Measurements from ENCODE around the gene CCM2L. TPM values are rescaled to one million over a fixed set of nuclear protein-coding genes. Genes with fewer than 3 reads are reported as not detected.

Gene CCM2L
- total and polyA plus RNA-seq, 10 of the 15 experiments (the other 5 are each of a cell fraction or from before 2014, with no cell fraction given): not detected

DNA sequence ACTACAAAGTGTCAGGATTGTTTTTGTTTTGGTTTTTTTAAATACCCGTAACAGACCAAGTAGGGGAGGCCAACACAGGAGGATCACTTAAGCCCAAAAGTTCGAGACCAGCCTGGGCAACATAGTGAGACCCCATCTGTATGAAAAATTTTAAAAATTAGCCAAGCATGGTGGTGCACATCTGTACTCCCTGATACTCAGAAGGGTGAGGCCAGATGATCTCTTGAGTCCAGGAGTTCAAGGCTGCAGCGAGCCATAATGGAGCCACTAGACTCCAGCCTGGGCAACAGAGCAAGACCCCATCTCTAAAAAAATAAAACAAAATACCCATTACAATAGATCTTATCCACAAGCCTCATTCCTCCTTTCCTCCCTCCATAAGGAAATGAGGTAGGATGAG is 70.5 kb downstream of the CCM2L start:
- ChIA-PET SMC1A (ENCODE audit: uncharacterized antibody, unreplicated experiment) (interaction anchor here (1.2 to 4.5 kb wide), 3 partner anchors 10 to 46 kb away, joined by 3 to 25 read pairs (median 21); partner anchors contain the start of gene TM9SF4), RAD21 (ENCODE audit: unreplicated experiment) (interaction anchor here (2.1 to 5.3 kb wide), 3 partner anchors 9 to 46 kb away, joined by 8 to 19 read pairs (median 12); no protein-coding TSS in a partner anchor), CTCF (interaction anchor here (1.1 to 5.6 kb wide), 4 partner anchors 11 to 58 kb away, joined by 3 to 36 read pairs (median 14); no protein-coding TSS in a partner anchor), POLR2A (no interaction called here)
- H4K20me1 ChIP-seq (ENCODE audit: control insufficient read depth, insufficient read depth): no peaks in the 10 kb centered on the region
- no peak overlapping the region for H2AFZ ChIP-seq (ENCODE audit: control insufficient read depth, low read depth, low read length)
- no peaks in the 10 kb centered on the region for H3K4me1 ChIP-seq (ENCODE audit: control insufficient read depth, insufficient read depth, low read length)
- H3K27me3 ChIP-seq (replicated peaks in 1 of 2; ENCODE audit: control insufficient read depth in 2 of 2, insufficient read depth in 2 of 2, low read length in 1 of 2): no peaks in the 10 kb centered on the region
- H3K36me3 ChIP-seq (ENCODE audit: control insufficient read depth in 2 of 2, insufficient read depth in 2 of 2, low read length in 1 of 2): 0 out of 4 replicates have a peak, but pooled peaks cover 0 to 2% of the 10 kb centered on the region in 2 experiments
- no peak overlapping the region for H3K4me3 ChIP-seq
- WGBS (ENCODE audit: insufficient coverage, insufficient replicate concordance, low lambda C conversion rate, missing lambda C conversion rate): 32% methylated on average over 3 of the region's 3 CpGs
- no TSS peak for BruUV-seq (replicated peaks)
- intact Hi-C loops (cut with micrococcal nuclease; ENCODE audit: unreplicated experiment): no loop called here
- ATAC-seq: no peak
- no peak overlapping the region for H3K27ac ChIP-seq (ENCODE audit: control insufficient read depth, insufficient read depth)
- no peaks in the 10 kb centered on the region for H3K9me3 ChIP-seq (replicated peaks; ENCODE audit: control insufficient read depth, insufficient read depth, low read length)
- H3K4me2 ChIP-seq (ENCODE audit: control insufficient read depth, insufficient read depth): no peak overlapping the region
- H3K79me2 ChIP-seq (ENCODE audit: control insufficient read depth, insufficient read depth, low read length): no peaks in the 10 kb centered on the region
- no peak for FAIRE-seq
- no peak for DNase-seq (ENCODE audit: low read depth, low spot score)
- in situ Hi-C loops (cut with MboI): no loop called here
- no peak overlapping the region for H3K9ac ChIP-seq (ENCODE audit: control insufficient read depth, insufficient read depth, low read length)
- TF ChIP-seq HDGF (IDR thresholded peaks at IDR 0.05) (no peak), YBX1 (IDR thresholded peaks at IDR 0.05) (no peak), HDAC6 (IDR thresholded peaks at IDR 0.05; ENCODE audit: unreplicated experiment) (no peak), ZNF217 (IDR thresholded peaks at IDR 0.05) (no peak), SMC3 (IDR thresholded peaks at IDR 0.05; ENCODE audit: borderline replicate concordance, low read length) (no peak), ZBTB33 (IDR thresholded peaks at IDR 0.05) (no peak)
- TF ChIP-seq, protein P1, sequence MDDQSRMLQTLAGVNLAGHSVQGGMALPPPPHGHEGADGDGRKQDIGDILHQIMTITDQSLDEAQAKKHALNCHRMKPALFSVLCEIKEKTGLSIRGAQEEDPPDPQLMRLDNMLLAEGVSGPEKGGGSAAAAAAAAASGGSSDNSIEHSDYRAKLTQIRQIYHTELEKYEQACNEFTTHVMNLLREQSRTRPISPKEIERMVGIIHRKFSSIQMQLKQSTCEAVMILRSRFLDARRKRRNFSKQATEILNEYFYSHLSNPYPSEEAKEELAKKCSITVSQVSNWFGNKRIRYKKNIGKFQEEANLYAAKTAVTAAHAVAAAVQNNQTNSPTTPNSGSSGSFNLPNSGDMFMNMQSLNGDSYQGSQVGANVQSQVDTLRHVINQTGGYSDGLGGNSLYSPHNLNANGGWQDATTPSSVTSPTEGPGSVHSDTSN (IDR thresholded peaks at IDR 0.05; ENCODE audit: insufficient replicate concordance, low read depth, low read length): no peak

Small RNA genes lying within 50 kb of the gene (small RNA-seq; reads per million reads assigned to genes)
- gene RNA5SP481 (0.39 reads per million, percentile 3 among the genes with 10 or more reads in this experiment), gene RNA5SP482 (0.31 reads per million)

Other genes starting within 250 kb of the CCM2L start
Only the 7 nearest of the 10 such genes appear.
- gene FOXS1, start 164.8 kb upstream of the CCM2L start, total RNA-seq (2014; rRNA removed): not detected in 2 replicates
- gene FOXS1, start 164.8 kb upstream of the CCM2L start, total RNA-seq (2014; rRNA removed; fragmentation: Illumina TruSeq; extraction: Trizol): not detected in 2 replicates
- not detected in 2 replicates for gene FOXS1, start 164.8 kb upstream of the CCM2L start, total RNA-seq (2021)
- not detected in 2 replicates for gene FOXS1, start 164.8 kb upstream of the CCM2L start, polyA plus RNA-seq (2011; rRNA removed)
- gene FOXS1, start 164.8 kb upstream of the CCM2L start, polyA plus RNA-seq (2014; fragmentation: Illumina TruSeq; extraction: Trizol): not detected in 2 replicates
- not detected for gene FOXS1, start 164.8 kb upstream of the CCM2L start, polyA plus RNA-seq (2014; fragmentation: Nextera tagmentation; extraction: Ambion mirVana)
- not detected in 2 replicates for gene FOXS1, start 164.8 kb upstream of the CCM2L start, polyA plus RNA-seq (2014; rRNA removed)
- gene FOXS1, start 164.8 kb upstream of the CCM2L start, polyA plus RNA-seq (2016; fragmentation: Nextera tagmentation; extraction: Ambion mirVana): not detected
- 1.4 and 3.0 TPM in 2 replicates for gene DUSP15, start 139.9 kb upstream of the CCM2L start, total RNA-seq (2014; rRNA removed)
- gene DUSP15, start 139.9 kb upstream of the CCM2L start, total RNA-seq (2014; rRNA removed; fragmentation: Illumina TruSeq; extraction: Trizol): 0.67 and 0.83 TPM in 2 replicates
- gene DUSP15, start 139.9 kb upstream of the CCM2L start, total RNA-seq (2021): 2.5 and 3.2 TPM in 2 replicates
- gene DUSP15, start 139.9 kb upstream of the CCM2L start, polyA plus RNA-seq (2011; rRNA removed): 0.89 and 1.8 TPM in 2 replicates
- gene DUSP15, start 139.9 kb upstream of the CCM2L start, polyA plus RNA-seq (2014; fragmentation: Illumina TruSeq; extraction: Trizol): 0.22 TPM in 1 of 2 replicates, not detected in the other
- gene DUSP15, start 139.9 kb upstream of the CCM2L start, polyA plus RNA-seq (2014; fragmentation: Nextera tagmentation; extraction: Ambion mirVana): under 1 TPM in 1 of 2 experiments, not detected in 1; 0.06 TPM
- gene DUSP15, start 139.9 kb upstream of the CCM2L start, polyA plus RNA-seq (2014; rRNA removed): 2.4 and 3.0 TPM in 2 replicates
- gene DUSP15, start 139.9 kb upstream of the CCM2L start, polyA plus RNA-seq (2016; fragmentation: Nextera tagmentation; extraction: Ambion mirVana): under 1 TPM; 0.16 to 0.33 TPM
- 0.17 TPM in 1 of 2 replicates, not detected in the other for gene TTLL9, start 139.8 kb upstream of the CCM2L start, total RNA-seq (2014; rRNA removed)
- 0.04 and 0.09 TPM in 2 replicates for gene TTLL9, start 139.8 kb upstream of the CCM2L start, total RNA-seq (2014; rRNA removed; fragmentation: Illumina TruSeq; extraction: Trizol)
- gene TTLL9, start 139.8 kb upstream of the CCM2L start, total RNA-seq (2021): 0.08 and 0.21 TPM in 2 replicates
- gene TTLL9, start 139.8 kb upstream of the CCM2L start, polyA plus RNA-seq (2011; rRNA removed): 0.62 and 0.77 TPM in 2 replicates
- gene TTLL9, start 139.8 kb upstream of the CCM2L start, polyA plus RNA-seq (2014; fragmentation: Illumina TruSeq; extraction: Trizol): 0.14 and 0.15 TPM in 2 replicates
- gene TTLL9, start 139.8 kb upstream of the CCM2L start, polyA plus RNA-seq (2014; fragmentation: Nextera tagmentation; extraction: Ambion mirVana): under 1 TPM in 1 of 2 experiments, not detected in 1; 0.03 TPM
- 0.14 and 0.22 TPM in 2 replicates for gene TTLL9, start 139.8 kb upstream of the CCM2L start, polyA plus RNA-seq (2014; rRNA removed)
- gene TTLL9, start 139.8 kb upstream of the CCM2L start, polyA plus RNA-seq (2016; fragmentation: Nextera tagmentation; extraction: Ambion mirVana): under 1 TPM in 1 of 2 experiments, not detected in 1; 0.08 TPM
- 13.1 and 16.4 TPM in 2 replicates for gene PDRG1, start 58.4 kb upstream of the CCM2L start, total RNA-seq (2014; rRNA removed)
- 10.4 and 11.1 TPM in 2 replicates for gene PDRG1, start 58.4 kb upstream of the CCM2L start, total RNA-seq (2014; rRNA removed; fragmentation: Illumina TruSeq; extraction: Trizol)
- 20.9 and 21.4 TPM in 2 replicates for gene PDRG1, start 58.4 kb upstream of the CCM2L start, total RNA-seq (2021)
- gene PDRG1, start 58.4 kb upstream of the CCM2L start, polyA plus RNA-seq (2011; rRNA removed): 18.6 and 25.6 TPM in 2 replicates
- gene PDRG1, start 58.4 kb upstream of the CCM2L start, polyA plus RNA-seq (2014; fragmentation: Illumina TruSeq; extraction: Trizol): 13.2 and 17.9 TPM in 2 replicates
- gene PDRG1, start 58.4 kb upstream of the CCM2L start, polyA plus RNA-seq (2014; fragmentation: Nextera tagmentation; extraction: Ambion mirVana): 10 to 100 TPM; 34.1 to 55.8 TPM
- gene PDRG1, start 58.4 kb upstream of the CCM2L start, polyA plus RNA-seq (2014; rRNA removed): 20.1 and 21.6 TPM in 2 replicates
- gene PDRG1, start 58.4 kb upstream of the CCM2L start, polyA plus RNA-seq (2016; fragmentation: Nextera tagmentation; extraction: Ambion mirVana): 10 to 100 TPM; 30.5 to 32.9 TPM
- gene XKR7, start 42.3 kb upstream of the CCM2L start, total RNA-seq (2014; rRNA removed): under 0.01 TPM in 1 of 2 replicates, not detected in the other
- not detected in 2 replicates for gene XKR7, start 42.3 kb upstream of the CCM2L start, total RNA-seq (2014; rRNA removed; fragmentation: Illumina TruSeq; extraction: Trizol)
- not detected in 2 replicates for gene XKR7, start 42.3 kb upstream of the CCM2L start, total RNA-seq (2021)
- not detected in 2 replicates for gene XKR7, start 42.3 kb upstream of the CCM2L start, polyA plus RNA-seq (2011; rRNA removed)
- not detected in 2 replicates for gene XKR7, start 42.3 kb upstream of the CCM2L start, polyA plus RNA-seq (2014; fragmentation: Illumina TruSeq; extraction: Trizol)
- not detected for gene XKR7, start 42.3 kb upstream of the CCM2L start, polyA plus RNA-seq (2014; fragmentation: Nextera tagmentation; extraction: Ambion mirVana)
- gene XKR7, start 42.3 kb upstream of the CCM2L start, polyA plus RNA-seq (2014; rRNA removed): not detected in 2 replicates
- not detected for gene XKR7, start 42.3 kb upstream of the CCM2L start, polyA plus RNA-seq (2016; fragmentation: Nextera tagmentation; extraction: Ambion mirVana)
- gene HCK, start 41.8 kb downstream of the CCM2L start, total RNA-seq (2014; rRNA removed): 30.2 and 30.3 TPM in 2 replicates
- gene HCK, start 41.8 kb downstream of the CCM2L start, total RNA-seq (2014; rRNA removed; fragmentation: Illumina TruSeq; extraction: Trizol): 20.5 TPM in 2 replicates
- gene HCK, start 41.8 kb downstream of the CCM2L start, total RNA-seq (2021): 20.1 and 21.0 TPM in 2 replicates
- gene HCK, start 41.8 kb downstream of the CCM2L start, polyA plus RNA-seq (2011; rRNA removed): 1.5 and 3.0 TPM in 2 replicates
- 22.5 and 25.2 TPM in 2 replicates for gene HCK, start 41.8 kb downstream of the CCM2L start, polyA plus RNA-seq (2014; fragmentation: Illumina TruSeq; extraction: Trizol)
- gene HCK, start 41.8 kb downstream of the CCM2L start, polyA plus RNA-seq (2014; fragmentation: Nextera tagmentation; extraction: Ambion mirVana): 1 to 10 TPM; 1.3 to 2.1 TPM
- gene HCK, start 41.8 kb downstream of the CCM2L start, polyA plus RNA-seq (2014; rRNA removed): 25.0 and 26.7 TPM in 2 replicates
- gene HCK, start 41.8 kb downstream of the CCM2L start, polyA plus RNA-seq (2016; fragmentation: Nextera tagmentation; extraction: Ambion mirVana): 10 to 100 TPM; 16.5 to 16.8 TPM
- 19.9 and 24.5 TPM in 2 replicates for gene TM9SF4, start 99.3 kb downstream of the CCM2L start, total RNA-seq (2014; rRNA removed)
- 19.9 and 20.8 TPM in 2 replicates for gene TM9SF4, start 99.3 kb downstream of the CCM2L start, total RNA-seq (2014; rRNA removed; fragmentation: Illumina TruSeq; extraction: Trizol)
- gene TM9SF4, start 99.3 kb downstream of the CCM2L start, total RNA-seq (2021): 29.5 and 33.6 TPM in 2 replicates
- gene TM9SF4, start 99.3 kb downstream of the CCM2L start, polyA plus RNA-seq (2011; rRNA removed): 24.7 and 47.8 TPM in 2 replicates
- 32.0 and 34.9 TPM in 2 replicates for gene TM9SF4, start 99.3 kb downstream of the CCM2L start, polyA plus RNA-seq (2014; fragmentation: Illumina TruSeq; extraction: Trizol)
- gene TM9SF4, start 99.3 kb downstream of the CCM2L start, polyA plus RNA-seq (2014; fragmentation: Nextera tagmentation; extraction: Ambion mirVana): 10 to 100 TPM in 1 of 2 experiments, 1 to 10 TPM in 1; 8.5 to 14.1 TPM
- 27.8 and 28.6 TPM in 2 replicates for gene TM9SF4, start 99.3 kb downstream of the CCM2L start, polyA plus RNA-seq (2014; rRNA removed)
- gene TM9SF4, start 99.3 kb downstream of the CCM2L start, polyA plus RNA-seq (2016; fragmentation: Nextera tagmentation; extraction: Ambion mirVana): 10 to 100 TPM; 23.3 to 24.1 TPM